Duodenal mucosa (tissue), 2 donors: ENCODE measurements around the gene SMKR1.
"Not testable (repeated sequence)": the region's sequence is repeated elsewhere in the genome, so short reads cannot be mapped to it uniquely, and the experiment has no call there.

Source experiments
- H3K27ac ChIP-seq: one replicate; pipeline ENCODE4 v1.7.0; 2013; ENCODE audit warnings: low read depth, low read length
- H3K27me3 ChIP-seq, 2 donors: one replicate each; pipeline ENCODE4 v1.7.0; 2013; ENCODE audit warnings: low read length in 2 of 2, control low read depth in 1 of 2; ENCODE audit not compliant: insufficient read depth in 2 of 2, control insufficient read depth in 1 of 2
- H3K36me3 ChIP-seq, 2 donors: one replicate each; pipeline ENCODE4 v1.7.0; 2013; ENCODE audit warnings: low read length in 2 of 2, control low read depth in 1 of 2; ENCODE audit not compliant: insufficient read depth in 2 of 2, control insufficient read depth in 1 of 2
- H3K4me1 ChIP-seq, 2 donors: one replicate each; pipeline ENCODE4 v1.7.0; 2013; ENCODE audit warnings: low read length in 2 of 2, control low read depth in 1 of 2; ENCODE audit not compliant: insufficient read depth in 2 of 2, control insufficient read depth in 1 of 2
- H3K4me3 ChIP-seq, 2 donors: one replicate each; pipeline ENCODE4 v1.7.0; 2013; ENCODE audit warnings: low read length in 2 of 2, low read depth in 1 of 2
- H3K9ac ChIP-seq, 2 donors: one replicate each; pipeline ENCODE4 v1.7.0; 2013; ENCODE audit warnings: low read length in 2 of 2, low read depth in 1 of 2
- H3K9me3 ChIP-seq, 2 donors: one replicate each; pipeline ENCODE4 v1.7.0; 2013; ENCODE audit warnings: low read length in 2 of 2, control low read depth in 1 of 2; ENCODE audit not compliant: control insufficient read depth in 1 of 2

The SMKR1 gene

GRCh38 chr7:129481376-129481775 lies 21.0 kb upstream of the SMKR1 start:
- not testable (repeated sequence) for H3K9me3 ChIP-seq, H3K4me3 ChIP-seq, H3K9ac ChIP-seq, H3K4me1 ChIP-seq, H3K27ac ChIP-seq, H3K36me3 ChIP-seq, H3K27me3 ChIP-seq

- no peaks in the 10 kb centered on the region for H3K36me3 ChIP-seq
- H3K27me3 ChIP-seq = no peaks in the 10 kb centered on the region
- no peak overlapping the region for H3K27ac ChIP-seq
- no peak overlapping the region for H3K4me3 ChIP-seq
- H3K9me3 ChIP-seq = no peaks in the 10 kb centered on the region
- H3K4me1 ChIP-seq = no peaks in the 10 kb centered on the region
- H3K9ac ChIP-seq = no peak overlapping the region
Measured at GRCh38 chr7:129482781-129483180, 19.6 kb upstream of the SMKR1 start.

GRCh38 chr7:129489491-129489890 lies 12.8 kb upstream of the SMKR1 start:
- H3K27ac ChIP-seq = no peak overlapping the region
- no peak overlapping the region for H3K4me3 ChIP-seq
- no peaks in the 10 kb centered on the region for H3K4me1 ChIP-seq
- no peak overlapping the region for H3K9ac ChIP-seq
- H3K9me3 ChIP-seq = no peaks in the 10 kb centered on the region
- no peaks in the 10 kb centered on the region for H3K36me3 ChIP-seq
- no peaks in the 10 kb centered on the region for H3K27me3 ChIP-seq

GRCh38 chr7:129492391-129492790 lies 9.9 kb upstream of the SMKR1 start:
- H3K36me3 ChIP-seq = no peaks in the 10 kb centered on the region
- no peak overlapping the region for H3K27ac ChIP-seq
- no peaks in the 10 kb centered on the region for H3K27me3 ChIP-seq
- H3K9me3 ChIP-seq = no peaks in the 10 kb centered on the region
- no peak overlapping the region for H3K4me3 ChIP-seq
- H3K4me1 ChIP-seq = no peaks in the 10 kb centered on the region
- no peak overlapping the region for H3K9ac ChIP-seq

- H3K27ac ChIP-seq = no peak overlapping the region
- no peaks in the 10 kb centered on the region for H3K27me3 ChIP-seq
- H3K4me1 ChIP-seq = no peaks in the 10 kb centered on the region
Measured at GRCh38 chr7:129493555-129493954, 8.8 kb upstream of the SMKR1 start.

GRCh38 chr7:129494041-129494440 lies 8.3 kb upstream of the SMKR1 start:
- Histone ChIP-seq H3K4me3 (no peak overlapping the region), H3K36me3 (no peaks in the 10 kb centered on the region), H3K9me3 (no peaks in the 10 kb centered on the region), H3K27ac (no peak overlapping the region), H3K27me3 (no peaks in the 10 kb centered on the region), H3K9ac (no peak overlapping the region), H3K4me1 (no peaks in the 10 kb centered on the region)

More at GRCh38 chr7:129493555-129493954, 8.8 kb upstream of the SMKR1 start:
- no peak overlapping the region for H3K4me3 ChIP-seq
- no peaks in the 10 kb centered on the region for H3K9me3 ChIP-seq
- no peaks in the 10 kb centered on the region for H3K36me3 ChIP-seq
- no peak overlapping the region for H3K9ac ChIP-seq

GRCh38 chr7:129495987-129496386 lies 6.3 kb upstream of the SMKR1 start:
- no peak overlapping the region for H3K9ac ChIP-seq
- no peak overlapping the region for H3K4me3 ChIP-seq
- H3K4me1 ChIP-seq = no peaks in the 10 kb centered on the region
- H3K27me3 ChIP-seq = no peaks in the 10 kb centered on the region
- H3K9me3 ChIP-seq = no peaks in the 10 kb centered on the region
- no peaks in the 10 kb centered on the region for H3K36me3 ChIP-seq
- no peak overlapping the region for H3K27ac ChIP-seq

- Histone ChIP-seq H3K36me3 (no peaks in the 10 kb centered on the region), H3K4me3 (no peak overlapping the region), H3K4me1 (no peaks in the 10 kb centered on the region), H3K9me3 (no peaks in the 10 kb centered on the region), H3K9ac (no peak overlapping the region), H3K27ac (no peak overlapping the region), H3K27me3 (no peaks in the 10 kb centered on the region)
Measured at GRCh38 chr7:129496653-129497052, 5.7 kb upstream of the SMKR1 start.

GRCh38 chr7:129497156-129497555 lies 5.2 kb upstream of the SMKR1 start:
- Histone ChIP-seq H3K4me3 (no peak overlapping the region), H3K9me3 (no peaks in the 10 kb centered on the region), H3K27ac (no peak overlapping the region), H3K27me3 (no peaks in the 10 kb centered on the region), H3K9ac (no peak overlapping the region), H3K4me1 (peaks cover 0 to 2% of the 10 kb centered on the region in 2 donors), H3K36me3 (no peaks in the 10 kb centered on the region)

- H3K4me3 ChIP-seq = no peak overlapping the region
- no peaks in the 10 kb centered on the region for H3K9me3 ChIP-seq
- no peaks in the 10 kb centered on the region for H3K36me3 ChIP-seq
- peaks cover 2% of the 10 kb centered on the region in 2 donors for H3K27me3 ChIP-seq
- no peak overlapping the region for H3K27ac ChIP-seq
- H3K9ac ChIP-seq = no peak overlapping the region
- peaks cover 5 to 7% of the 10 kb centered on the region in 2 donors for H3K4me1 ChIP-seq
Measured at GRCh38 chr7:129498021-129498420, 4.3 kb upstream of the SMKR1 start.

- peaks cover 7 to 11% of the 10 kb centered on the region in 2 donors for H3K4me1 ChIP-seq
- no peak overlapping the region for H3K9ac ChIP-seq
- no peak overlapping the region for H3K4me3 ChIP-seq
- H3K9me3 ChIP-seq = no peaks in the 10 kb centered on the region
- H3K27ac ChIP-seq = no peak overlapping the region
- peaks cover 5 to 7% of the 10 kb centered on the region in 2 donors for H3K27me3 ChIP-seq
- H3K36me3 ChIP-seq = no peaks in the 10 kb centered on the region
Measured at GRCh38 chr7:129499999-129500398, 2.3 kb upstream of the SMKR1 start.
